H1 (cell line): ENCODE measurements around the gene NOS3. TPM values are rescaled to one million over a fixed set of nuclear protein-coding genes. Genes with fewer than 3 reads are reported as not detected.

Experiments
- CTCF ChIA-PET: fragments of 300-600 bp; sonication (Branson Sonifier 250); formaldehyde crosslinking; loops from one replicate; lab custom pipeline; 2021; ENCODE audit not compliant: partially characterized antibody; lab: Charles Lee
- POLR2A ChIA-PET: fragments of 300-600 bp; sonication (Branson Sonifier 250); formaldehyde crosslinking; loops from one replicate; lab custom pipeline; 2021; ENCODE audit warnings: inconsistent platforms; ENCODE audit not compliant: partially characterized antibody; lab: Charles Lee
- DNase-seq, 2 experiments: peaks; one replicate each; pipeline versions ENCODE4 v3.0.0 to v3.0.0-alpha.2; 2010 to 2022; ENCODE audit warnings: low spot score in 2 of 2, low read depth in 1 of 2, mixed read lengths in 1 of 2
- FAIRE-seq: peaks from 2 replicates; lab custom pipeline; 2011; peaks lifted over from hg19 to GRCh38; lab: Jason Lieb, UNC
- H2AFZ ChIP-seq: 2 replicates; pipeline ENCODE4 v1.8.1; 2012; ENCODE audit warnings: low read length, inconsistent platforms
- H2AK5ac ChIP-seq: 2 replicates; pipeline ENCODE4 v1.6.1; 2013; ENCODE audit warnings: low read depth, low read length
- H2BK120ac ChIP-seq: replicated peaks from 2 replicates; pipeline ENCODE3; 2013; ENCODE audit warnings: low read depth, low read length, inconsistent platforms
- H2BK12ac ChIP-seq: 2 replicates; pipeline ENCODE4 v1.6.1; 2013; ENCODE audit warnings: low read depth, low read length
- H2BK15ac ChIP-seq: 2 replicates; pipeline ENCODE4 v1.6.1; 2013; ENCODE audit warnings: low read length
- H2BK20ac ChIP-seq: 2 replicates; pipeline ENCODE4 v1.6.1; 2013; ENCODE audit warnings: low read length
- H2BK5ac ChIP-seq: 2 replicates; pipeline ENCODE4 v1.6.1; 2013; ENCODE audit warnings: low read depth, low read length
- H3K14ac ChIP-seq: 2 replicates; pipeline ENCODE4 v1.6.1; 2013; ENCODE audit warnings: inconsistent platforms; ENCODE audit not compliant: insufficient read length
- H3K18ac ChIP-seq: 2 replicates; pipeline ENCODE4 v1.6.1; 2013; ENCODE audit warnings: low read length; ENCODE audit errors: extremely low read depth
- H3K23ac ChIP-seq: 2 replicates; pipeline ENCODE4 v1.6.1; 2013; ENCODE audit warnings: inconsistent platforms; ENCODE audit not compliant: insufficient read length
- H3K23me2 ChIP-seq: 2 replicates; pipeline ENCODE4 v1.6.1; 2013; ENCODE audit warnings: low read depth, low read length
- H3K27ac ChIP-seq: 2 replicates; pipeline ENCODE4 v1.6.1; 2011; ENCODE audit warnings: low read depth, low read length, inconsistent platforms
- H3K27me3 ChIP-seq, 4 experiments: replicated peaks in 1 of 4; 1 replicate in 1 of 4; 2 replicates in 3 of 4; pipeline versions ENCODE4 v1.6.1 to v1.8.1; 2011 to 2013; ENCODE audit warnings: low read length in 3 of 4, mild to moderate bottlenecking in 3 of 4, inconsistent platforms in 2 of 4, mixed read lengths in 2 of 4, moderate library complexity in 1 of 4; ENCODE audit not compliant: control insufficient read depth in 3 of 4, insufficient read depth in 3 of 4; ENCODE audit errors: extremely low read depth in 1 of 4
- H3K36me3 ChIP-seq, 4 experiments: 2 replicates each; pipeline versions ENCODE4 v1.6.1 to v1.8.1; 2011 to 2013; ENCODE audit warnings: mild to moderate bottlenecking in 4 of 4, low read length in 3 of 4, moderate library complexity in 2 of 4, control low read depth in 1 of 4, inconsistent platforms in 1 of 4; ENCODE audit not compliant: insufficient read depth in 4 of 4, control insufficient read depth in 2 of 4
- H3K4ac ChIP-seq: replicated peaks from 2 replicates; pipeline ENCODE3; 2013; ENCODE audit warnings: low read length, low read depth, mixed read lengths, inconsistent platforms; ENCODE audit not compliant: insufficient read length
- H3K4me1 ChIP-seq, 4 experiments: replicated peaks in 1 of 4; 1 replicate in 1 of 4; 2 replicates in 3 of 4; pipeline versions ENCODE4 v1.6.1 to v1.8.1; 2011 to 2013; ENCODE audit warnings: low read length in 3 of 4, inconsistent platforms in 2 of 4, mixed read lengths in 1 of 4; ENCODE audit not compliant: insufficient read depth in 4 of 4, control insufficient read depth in 3 of 4
- H3K4me2 ChIP-seq, 2 experiments: 2 replicates each; pipeline versions ENCODE4 v1.6.1 to v1.8.1; 2011 to 2013; ENCODE audit warnings: low read depth in 2 of 2, low read length in 2 of 2, control low read depth in 1 of 2, inconsistent platforms in 1 of 2, mild to moderate bottlenecking in 1 of 2; ENCODE audit not compliant: insufficient read depth in 1 of 2
- H3K4me3 ChIP-seq, 4 experiments: fragments of 200-600, 300-600 bp in 1 of 4; sonication (generic), shearing (Covaris generic), sonication (Bioruptor Twin) in 1 of 4; 2 replicates each; pipeline versions ENCODE4 v1.5.1 to v1.8.1; 2011 to 2016; ENCODE audit warnings: low read length in 4 of 4, low read depth in 3 of 4, control low read depth in 2 of 4, inconsistent platforms in 2 of 4, mild to moderate bottlenecking in 2 of 4, mixed read lengths in 1 of 4, moderate library complexity in 1 of 4; ENCODE audit not compliant: insufficient read depth in 2 of 4; ENCODE audit errors: extremely low read depth in 1 of 4
- H3K56ac ChIP-seq: replicated peaks from 2 replicates; pipeline ENCODE3; 2013; ENCODE audit warnings: low read depth, mild to moderate bottlenecking, mixed read lengths, low read length, inconsistent platforms; ENCODE audit not compliant: insufficient read length
- H3K79me1 ChIP-seq: 2 replicates; pipeline ENCODE4 v1.6.1; 2013; ENCODE audit warnings: low read depth, low read length, control low read depth
- H3K79me2 ChIP-seq, 2 experiments: 2 replicates each; pipeline versions ENCODE4 v1.6.1 to v1.8.1; 2012 to 2013; ENCODE audit warnings: low read length in 2 of 2, mild to moderate bottlenecking in 2 of 2, inconsistent platforms in 1 of 2; ENCODE audit not compliant: insufficient read depth in 2 of 2, control insufficient read depth in 1 of 2
- H3K9ac ChIP-seq, 4 experiments: replicated peaks in 1 of 4; 1 replicate in 1 of 4; 2 replicates in 3 of 4; pipeline versions ENCODE4 v1.6.1 to v1.8.1; 2011 to 2013; ENCODE audit warnings: low read depth in 3 of 4, low read length in 3 of 4, control low read depth in 2 of 4, mild to moderate bottlenecking in 2 of 4, moderate library complexity in 2 of 4, inconsistent platforms in 1 of 4; ENCODE audit errors: extremely low read depth in 1 of 4
- H3K9me3 ChIP-seq, 2 experiments: 2 replicates each; pipeline versions ENCODE4 v1.6.1 to v1.8.1; 2012 to 2013; ENCODE audit warnings: mild to moderate bottlenecking in 2 of 2, moderate library complexity in 2 of 2, control low read depth in 1 of 2, inconsistent platforms in 1 of 2, low read depth in 1 of 2, low read length in 1 of 2, mixed read lengths in 1 of 2; ENCODE audit not compliant: insufficient read depth in 2 of 2
- H4K20me1 ChIP-seq, 2 experiments: replicated peaks in 1 of 2; 2 replicates each; pipeline versions ENCODE3 to v1.8.1; 2011 to 2013; ENCODE audit warnings: inconsistent platforms in 2 of 2, low read length in 2 of 2, mild to moderate bottlenecking in 1 of 2; ENCODE audit not compliant: insufficient read depth in 2 of 2, control insufficient read depth in 1 of 2
- H4K5ac ChIP-seq: 2 replicates; pipeline ENCODE4 v1.6.1; 2013; ENCODE audit warnings: low read length, low read depth, mixed read lengths, inconsistent platforms; ENCODE audit not compliant: insufficient read length
- H4K8ac ChIP-seq: 2 replicates; pipeline ENCODE4 v1.8.0; 2013; ENCODE audit warnings: mild to moderate bottlenecking, moderate library complexity, low read length, inconsistent platforms; ENCODE audit not compliant: insufficient read depth; ENCODE audit errors: extremely low read depth
- H4K91ac ChIP-seq: replicated peaks from 2 replicates; pipeline ENCODE3; 2013; ENCODE audit warnings: low read length, mixed read lengths, inconsistent platforms; ENCODE audit not compliant: insufficient read length
- CTBP2 ChIP-seq: IDR thresholded peaks from 2 replicates; pipeline ENCODE4 v1.7.0; 2011; ENCODE audit warnings: borderline replicate concordance, mild to moderate bottlenecking, moderate library complexity, mixed read lengths, low read length; ENCODE audit not compliant: insufficient read depth, insufficient read length
- EGR1 ChIP-seq: IDR thresholded peaks from 2 replicates; pipeline ENCODE4 v1.6.1; 2011; ENCODE audit warnings: low read depth, low read length, borderline replicate concordance
- KDM4A ChIP-seq: IDR thresholded peaks from one replicate; pipeline ENCODE4 v1.7.1; 2012; ENCODE audit warnings: low read depth, mild to moderate bottlenecking, moderate library complexity, low read length, inconsistent platforms; ENCODE audit not compliant: severe bottlenecking
- NANOG ChIP-seq: IDR thresholded peaks from 2 replicates; pipeline ENCODE4 v1.6.1; 2011; ENCODE audit warnings: low read length, low read depth, mild to moderate bottlenecking, inconsistent platforms; ENCODE audit not compliant: insufficient read depth, poor library complexity, severe bottlenecking
- TEAD4 ChIP-seq: IDR thresholded peaks from 2 replicates; pipeline ENCODE4 v1.6.1; 2012; ENCODE audit warnings: low read depth, low read length, inconsistent platforms, mixed read lengths
- WGBS, 2 experiments: shearing (Covaris generic) in 1 of 2; methylation state at CpG; one replicate each; pipeline versions ENCODE4 v1.1.6 to v1.1.7; 2013 to 2015; ENCODE audit warnings: low lambda C conversion rate in 2 of 2, mixed read lengths in 2 of 2, inconsistent platforms in 1 of 2, low coverage in 1 of 2, missing lambda C conversion rate in 1 of 2; ENCODE audit not compliant: insufficient replicate concordance in 2 of 2, insufficient coverage in 1 of 2, insufficient read length in 1 of 2; ENCODE audit errors: extremely low coverage in 1 of 2, missing lambda C conversion rate in 1 of 2; 5-methylcytosine and 5-hydroxymethylcytosine counted together
- polyA plus RNA-seq, 7 experiments: library from polyadenylated mRNA; depleted of rRNA in 3 of 7; stranded (reverse) in 5 of 7; unstranded in 2 of 7; fragments of >200 nt in 5 of 7; fragments of 200-250 nt in 2 of 7; gene quantifications; 1 replicate in 5 of 7; 2 replicates in 1 of 7; 4 replicates in 1 of 7; pipeline versions ENCODE4 v1.2.1 to v1.2.3, GENCODE V29; 2011 to 2013; ENCODE audit warnings: missing spikeins in 2 of 7, mixed read lengths in 2 of 7
- total RNA-seq: library from RNA; stranded (reverse); fragmentation: NEBNext Ultra II Directional; extraction: Animal tissue kit (Norgen Biotek cat#: 25700); gene quantifications from 2 replicates; pipeline ENCODE4 v1.2.1, GENCODE V29; 2021
- TF ChIP-seq, protein P1 (sequence below): IDR thresholded peaks from 2 replicates; pipeline ENCODE4 v1.6.1; 2012; ENCODE audit warnings: low read length, inconsistent platforms

NOS3 gene
- total and polyA plus RNA-seq, 2 of the 8 experiments (the other 6 are each of a cell fraction or from before 2014, with no cell fraction given), result 4.4 to 16.2 TPM

DNA sequence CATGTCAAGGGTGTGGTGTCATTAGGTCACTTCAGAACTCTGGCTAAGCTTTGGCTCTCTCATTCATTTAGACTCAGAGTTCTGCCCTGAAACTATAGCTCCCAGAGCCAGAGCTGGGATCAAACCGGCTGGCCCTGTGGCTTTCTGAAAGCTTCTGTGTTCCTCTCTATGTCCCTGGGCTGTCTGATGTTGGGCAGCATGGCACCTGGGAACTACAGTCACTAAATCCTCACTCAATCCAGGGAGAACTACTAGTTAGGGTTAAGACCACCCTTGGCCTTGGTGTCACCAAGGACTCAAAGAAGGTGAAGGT lies 20.2 kb downstream of the NOS3 start:
- H3K9me3 ChIP-seq, result no peaks in the 10 kb centered on the region
- H3K23me2 ChIP-seq, result no peaks in the 10 kb centered on the region; the same call in 1 of the 2 replicates
- peak overlapping the region; percentile 93; the same call in 1 of the 2 replicates for H2BK12ac ChIP-seq
- ChIA-PET CTCF (interaction anchor here (0.7 to 11.5 kb wide), 26 partner anchors 10 to 622 kb away, joined by 3 to 142 read pairs (median 8); partner anchors contain the start of genes ABCB8, ATG9B, CDK5 and NOS3), POLR2A (interaction anchor here (1.7 to 2.5 kb wide), 2 partner anchors 16 to 18 kb away, joined by 5 to 9 read pairs; no protein-coding TSS in a partner anchor)
- H2AFZ ChIP-seq, result no peak overlapping the region
- H3K4ac ChIP-seq, result peak overlapping the region; percentile 28
- H2BK120ac ChIP-seq, result peak overlapping the region; percentile 33
- H4K91ac ChIP-seq, result peak overlapping the region; percentile 37
- no peak overlapping the region for H2BK20ac ChIP-seq
- DNase-seq, result no peak
- H3K14ac ChIP-seq, result no peak overlapping the region
- no peaks in the 10 kb centered on the region for H3K36me3 ChIP-seq
- H4K20me1 ChIP-seq, result no peaks in the 10 kb centered on the region
- H3K9ac ChIP-seq, result no peak overlapping the region; a peak in 1 of 7 replicates
- H2BK5ac ChIP-seq, result peak overlapping the region; percentile 54; the same call in 1 of the 2 replicates
- TF ChIP-seq CTBP2 (no peak), TEAD4 (no peak), EGR1 (no peak), NANOG (no peak), KDM4A (no peak)
- TF ChIP-seq, protein P1, sequence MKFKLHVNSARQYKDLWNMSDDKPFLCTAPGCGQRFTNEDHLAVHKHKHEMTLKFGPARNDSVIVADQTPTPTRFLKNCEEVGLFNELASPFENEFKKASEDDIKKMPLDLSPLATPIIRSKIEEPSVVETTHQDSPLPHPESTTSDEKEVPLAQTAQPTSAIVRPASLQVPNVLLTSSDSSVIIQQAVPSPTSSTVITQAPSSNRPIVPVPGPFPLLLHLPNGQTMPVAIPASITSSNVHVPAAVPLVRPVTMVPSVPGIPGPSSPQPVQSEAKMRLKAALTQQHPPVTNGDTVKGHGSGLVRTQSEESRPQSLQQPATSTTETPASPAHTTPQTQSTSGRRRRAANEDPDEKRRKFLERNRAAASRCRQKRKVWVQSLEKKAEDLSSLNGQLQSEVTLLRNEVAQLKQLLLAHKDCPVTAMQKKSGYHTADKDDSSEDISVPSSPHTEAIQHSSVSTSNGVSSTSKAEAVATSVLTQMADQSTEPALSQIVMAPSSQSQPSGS, result no peak
- H3K79me1 ChIP-seq, result no peaks in the 10 kb centered on the region; the same call in 1 of the 2 replicates
- H3K27me3 ChIP-seq, result peaks cover 0 to 3% (median 2%) of the 10 kb centered on the region in 4 experiments; a peak in 3 of 7 replicates
- no peak overlapping the region for H3K56ac ChIP-seq
- H4K8ac ChIP-seq, result no peak overlapping the region
- no peak overlapping the region for H3K23ac ChIP-seq
- no peak overlapping the region for H4K5ac ChIP-seq
- 71% methylated on average over 1 of the region's 1 CpG; no CpG with 5 or more reads in 1 of the 2 experiments for WGBS, 2 experiments
- peaks cover 0 to 31% (median 24%) of the 10 kb centered on the region in 4 experiments; a peak in 6 of 7 replicates for H3K4me1 ChIP-seq
- H2BK15ac ChIP-seq, result no peak overlapping the region
- peak overlapping the region in 1 of 4 experiments; percentile 33; a peak in 3 of 8 replicates for H3K4me3 ChIP-seq
- 0 out of 2 replicates have a peak overlapping the region, but pooled peaks have one; percentile 88 for H3K18ac ChIP-seq
- H2AK5ac ChIP-seq, result peak overlapping the region; percentile 70; the same call in 1 of the 2 replicates
- H3K27ac ChIP-seq, result no peak overlapping the region
- FAIRE-seq, result no peak
- no peaks in the 10 kb centered on the region for H3K79me2 ChIP-seq
- peak overlapping the region in 1 of 2 experiments; percentile 69; a peak in 2 of 4 replicates for H3K4me2 ChIP-seq
